H9 (cell line): Measurements from ENCODE around the gene SPRYD7. TPM values are rescaled to one million over a fixed set of nuclear protein-coding genes. Genes with fewer than 3 reads are reported as not detected.

ENCODE experiments used
- DNase-seq: peaks from one replicate; pipeline ENCODE4 v3.0.0-alpha.2; 2017
- H2AFZ ChIP-seq: one replicate; pipeline ENCODE4 v1.6.1; 2013; ENCODE audit warnings: mild to moderate bottlenecking, low read length, control low read depth, moderate library complexity
- H2AK5ac ChIP-seq: 2 replicates; pipeline ENCODE4 v1.6.1; 2013; ENCODE audit warnings: low read length, control low read depth, mixed read lengths; ENCODE audit not compliant: insufficient read length
- H2BK120ac ChIP-seq: one replicate; pipeline ENCODE4 v1.6.1; 2013; ENCODE audit warnings: low read depth, mild to moderate bottlenecking, low read length, control low read depth, inconsistent platforms; ENCODE audit not compliant: poor library complexity, severe bottlenecking
- H2BK12ac ChIP-seq: 2 replicates; pipeline ENCODE4 v1.6.1; 2013; ENCODE audit warnings: low read length, control low read depth, mixed read lengths, low read depth; ENCODE audit not compliant: insufficient read length
- H2BK15ac ChIP-seq: 2 replicates; pipeline ENCODE4 v1.6.1; 2013; ENCODE audit warnings: low read depth, low read length, control low read depth
- H2BK20ac ChIP-seq: one replicate; pipeline ENCODE4 v1.6.1; 2013; ENCODE audit warnings: low read depth, mild to moderate bottlenecking, low read length, control low read depth, inconsistent platforms; ENCODE audit not compliant: poor library complexity, severe bottlenecking
- H2BK5ac ChIP-seq: 2 replicates; pipeline ENCODE4 v1.6.1; 2013; ENCODE audit warnings: low read length, control low read depth, mixed read lengths; ENCODE audit not compliant: insufficient read length
- H3K14ac ChIP-seq: 2 replicates; pipeline ENCODE4 v1.6.1; 2013; ENCODE audit warnings: low read length, control low read depth; ENCODE audit not compliant: insufficient read depth
- H3K18ac ChIP-seq: 2 replicates; pipeline ENCODE4 v1.6.1; 2013; ENCODE audit warnings: low read depth, mild to moderate bottlenecking, mixed read lengths, low read length, control low read depth; ENCODE audit not compliant: insufficient read length
- H3K23ac ChIP-seq: 2 replicates; pipeline ENCODE4 v1.6.1; 2013; ENCODE audit warnings: low read length, control low read depth, mixed read lengths, low read depth; ENCODE audit not compliant: insufficient read length
- H3K23me2 ChIP-seq: 2 replicates; pipeline ENCODE4 v1.6.1; 2013; ENCODE audit warnings: low read depth, mild to moderate bottlenecking, mixed read lengths, low read length, control low read depth; ENCODE audit not compliant: insufficient read length, poor library complexity, severe bottlenecking
- H3K27ac ChIP-seq: 2 replicates; pipeline ENCODE4 v1.5.1; 2013; ENCODE audit warnings: low read length, control low read depth, mixed read lengths, low read depth; ENCODE audit not compliant: insufficient read length
- H3K27me3 ChIP-seq: 2 replicates; pipeline ENCODE4 v1.6.1; 2013; ENCODE audit warnings: low read length, control low read depth, inconsistent platforms; ENCODE audit not compliant: insufficient read depth
- H3K4ac ChIP-seq: 2 replicates; pipeline ENCODE4 v1.6.1; 2013; ENCODE audit warnings: low read depth, mild to moderate bottlenecking, control low read depth, inconsistent platforms, low read length, moderate library complexity
- H3K4me1 ChIP-seq: 2 replicates; pipeline ENCODE4 v1.6.1; 2013; ENCODE audit warnings: low read length, control low read depth, inconsistent platforms; ENCODE audit not compliant: insufficient read depth
- H3K4me2 ChIP-seq: 2 replicates; pipeline ENCODE4 v1.6.1; 2013; ENCODE audit warnings: low read length, control low read depth, mixed read lengths; ENCODE audit not compliant: insufficient read length, insufficient read depth
- H3K56ac ChIP-seq: 2 replicates; pipeline ENCODE4 v1.6.1; 2013; ENCODE audit warnings: low read depth, mild to moderate bottlenecking, mixed read lengths, low read length, control low read depth; ENCODE audit not compliant: insufficient read length
- H3K79me1 ChIP-seq: 2 replicates; pipeline ENCODE4 v1.6.1; 2013; ENCODE audit warnings: low read depth, mild to moderate bottlenecking, moderate library complexity, low read length, control low read depth, inconsistent platforms; ENCODE audit not compliant: insufficient read depth, poor library complexity, severe bottlenecking
- H3K79me2 ChIP-seq: 2 replicates; pipeline ENCODE4 v1.6.1; 2013; ENCODE audit warnings: low read length, control low read depth, inconsistent platforms; ENCODE audit not compliant: insufficient read depth
- H3K9ac ChIP-seq: 2 replicates; pipeline ENCODE4 v1.6.1; 2013; ENCODE audit warnings: low read length, control low read depth, mixed read lengths; ENCODE audit not compliant: insufficient read length; ENCODE audit errors: extremely low read depth
- H3K9me3 ChIP-seq: one replicate; pipeline ENCODE4 v1.6.1; 2013; ENCODE audit warnings: low read depth, low read length, inconsistent platforms; ENCODE audit not compliant: control insufficient read depth
- H3T11ph ChIP-seq: one replicate; pipeline ENCODE4 v1.6.1; 2013; ENCODE audit warnings: mild to moderate bottlenecking, low read length, control low read depth, inconsistent platforms
- H4K20me1 ChIP-seq: one replicate; pipeline ENCODE4 v1.6.1; 2013; ENCODE audit not compliant: control insufficient read depth, insufficient read length, insufficient read depth
- H4K5ac ChIP-seq: 2 replicates; pipeline ENCODE4 v1.6.1; 2013; ENCODE audit warnings: low read depth, mild to moderate bottlenecking, mixed read lengths, low read length, control low read depth; ENCODE audit not compliant: insufficient read length
- H4K8ac ChIP-seq: replicated peaks from 2 replicates; pipeline ENCODE4 v1.6.1; 2013; ENCODE audit warnings: low read length, control low read depth, mixed read lengths, low read depth; ENCODE audit not compliant: insufficient read length
- H4K91ac ChIP-seq: 2 replicates; pipeline ENCODE4 v1.6.1; 2013; ENCODE audit warnings: low read depth, mild to moderate bottlenecking, moderate library complexity, mixed read lengths, low read length, control low read depth; ENCODE audit not compliant: insufficient read length
- H3K27ac Mint-ChIP-seq, 3 experiments: 2 replicates in 2 of 3; 3 replicates in 1 of 3; pipeline ENCODE4 v1.8.0; 2020 to 2021; ENCODE audit warnings: mixed read lengths in 3 of 3, mild to moderate bottlenecking in 1 of 3, moderate library complexity in 1 of 3
- H3K27me3 Mint-ChIP-seq: 2 replicates; pipeline ENCODE4 v1.8.0; 2021; ENCODE audit warnings: low read depth, mild to moderate bottlenecking, moderate library complexity, mixed read lengths
- H3K36me3 Mint-ChIP-seq, 3 experiments: 2 replicates in 2 of 3; 3 replicates in 1 of 3; pipeline ENCODE4 v1.8.0; 2020 to 2021; ENCODE audit warnings: low read depth in 3 of 3, mixed read lengths in 3 of 3; ENCODE audit not compliant: insufficient read depth in 1 of 3
- H3K4me1 Mint-ChIP-seq, 2 experiments: 2 replicates each; pipeline ENCODE4 v1.8.0; 2020; ENCODE audit warnings: mixed read lengths in 2 of 2
- H3K4me3 Mint-ChIP-seq, 2 experiments: 2 replicates in 1 of 2; 3 replicates in 1 of 2; pipeline ENCODE4 v1.8.0; 2020 to 2021; ENCODE audit warnings: mild to moderate bottlenecking in 2 of 2, mixed read lengths in 2 of 2, moderate library complexity in 1 of 2
- H3K9me3 Mint-ChIP-seq, 2 experiments: 2 replicates in 1 of 2; 3 replicates in 1 of 2; pipeline ENCODE4 v1.8.0; 2020; ENCODE audit warnings: mild to moderate bottlenecking in 2 of 2, mixed read lengths in 2 of 2, moderate library complexity in 1 of 2
- CTCF ChIP-seq: fragments of 200-600 bp; sonication (generic); conservative IDR thresholded peaks from 3 replicates; pipeline ENCODE4 v1.8.0; 2021; ENCODE audit warnings: antibody characterized with exemption, mild to moderate bottlenecking
- WGBS: extraction: QIAGEN DNeasy Blood & Tissue Kit; methylation state at CpG from one replicate; pipeline ENCODE4 v1.1.7; 2013; ENCODE audit warnings: missing lambda C conversion rate, low lambda C conversion rate, mixed read lengths; ENCODE audit not compliant: insufficient read length; ENCODE audit errors: extremely low coverage; 5-methylcytosine and 5-hydroxymethylcytosine counted together
- total RNA-seq: library from RNA; stranded (reverse); gene quantifications from 2 replicates; pipeline ENCODE4 v1.2.1, GENCODE V29; 2021

Gene SPRYD7
- total RNA-seq, 1 experiment from 2014 or later: 1.8 TPM

- H3K4me1 Mint-ChIP-seq: no peaks in the 10 kb centered on the region
- Histone ChIP-seq H4K20me1 (no peaks in the 10 kb centered on the region), H2BK12ac (no peak overlapping the region), H3K79me1 (no peaks in the 10 kb centered on the region), H3K79me2 (no peaks in the 10 kb centered on the region), H4K5ac (no peak overlapping the region), H3K23me2 (no peaks in the 10 kb centered on the region), H3K27ac (no peak overlapping the region), H2BK15ac (no peak overlapping the region), H3K14ac (no peak overlapping the region), H3K18ac (no peak overlapping the region), H3K4ac (no peak overlapping the region), H2AFZ (no peak overlapping the region), H3T11ph (no peak overlapping the region), H3K56ac (no peak overlapping the region), H3K9ac (no peak overlapping the region), H3K4me2 (no peak overlapping the region), H4K8ac (no peak overlapping the region), H3K4me1 (no peaks in the 10 kb centered on the region), H3K27me3 (no peaks in the 10 kb centered on the region), H3K9me3 (no peaks in the 10 kb centered on the region), H3K23ac (no peak overlapping the region), H2AK5ac (no peak overlapping the region), H2BK5ac (no peak overlapping the region), H4K91ac (no peak overlapping the region), H2BK20ac (no peak overlapping the region), H2BK120ac (no peak overlapping the region)
- WGBS: no CpG with 5 or more reads among the region's 3 CpGs
- TF ChIP-seq CTCF: no peak
- no peaks in the 10 kb centered on the region for H3K36me3 Mint-ChIP-seq
- H3K4me3 Mint-ChIP-seq: no peak overlapping the region
- DNase-seq: no peak
- H3K27me3 Mint-ChIP-seq: no peaks in the 10 kb centered on the region; the same call in 1 of the 2 replicates
- H3K9me3 Mint-ChIP-seq: peaks cover 0 to 8% of the 10 kb centered on the region in 2 experiments; a peak in 1 of 5 replicates
- H3K27ac Mint-ChIP-seq: no peak overlapping the region
These were observed 20.0 kb upstream of the SPRYD7 start for GRCh38 chr13:49956131-49956530.
